ENCODE measurements around the gene KAT7.

Gene KAT7

GRCh38 chr17:49760932-49761558 lies 27.4 kb upstream of the KAT7 start:
- no peak overlapping the region for H3K4me3 ChIP-seq (replicated peaks; ENCODE audit: low read depth, low read length)
- DNase-seq (ENCODE audit: extremely low read depth, low read depth) = no peak
- TF ChIP-seq CTCF (IDR thresholded peaks at IDR 0.05; ENCODE audit: low read depth, low read length, missing control alignments) = no peak

DNA sequence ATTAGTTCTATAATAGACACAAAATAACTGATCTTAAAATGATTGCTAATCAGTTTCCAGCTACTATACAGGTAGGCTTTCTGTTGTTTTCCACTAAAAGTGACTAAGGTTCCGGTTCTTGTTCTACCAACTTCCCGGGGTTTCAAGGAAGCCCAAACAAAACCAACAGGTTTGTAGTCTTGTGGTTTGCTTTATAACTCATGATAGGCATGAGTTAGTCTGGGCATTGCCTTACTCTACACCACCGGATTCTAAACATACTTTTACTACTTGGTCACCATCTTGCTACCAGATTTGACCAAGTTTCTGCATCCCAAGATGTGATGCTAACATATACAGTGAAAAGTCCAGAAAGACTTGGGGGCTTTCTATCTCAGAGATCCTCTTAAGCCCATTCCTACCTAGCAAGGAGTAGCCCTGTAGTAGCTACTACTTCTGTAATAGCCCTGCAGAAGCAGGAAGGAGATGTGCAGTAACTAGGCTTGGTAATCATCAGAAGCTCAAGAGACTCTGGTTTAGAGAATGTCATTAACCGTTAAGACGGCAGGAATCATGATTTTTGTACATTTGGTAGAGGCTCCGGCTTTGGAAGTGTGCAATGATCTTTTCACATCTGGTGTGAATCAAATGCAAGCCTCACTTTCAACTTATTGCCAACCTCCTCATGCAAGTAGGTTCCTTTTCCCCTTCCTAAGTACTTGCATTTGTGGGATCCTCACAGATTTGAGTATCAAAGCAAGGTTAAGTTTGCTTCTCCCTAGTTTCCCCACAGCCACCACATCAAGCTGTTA lies 26.1 kb upstream of the KAT7 start:
- DNase-seq (ENCODE audit: extremely low read depth, low read depth) = no peak
- TF ChIP-seq CTCF (IDR thresholded peaks at IDR 0.05; ENCODE audit: low read depth, low read length, missing control alignments) = no peak

GRCh38 chr17:49763735-49764558 lies 24.5 kb upstream of the KAT7 start, which contains the start of gene FAM117A:
FAM117A (minus strand) TSS chr17:49764131; CDS start chr17:49764087, 44 bp downstream.
- no peak for TF ChIP-seq CTCF (IDR thresholded peaks at IDR 0.05; ENCODE audit: low read depth, low read length, missing control alignments)
- peak within 1 kb of the TSS; percentile 56 for H3K4me3 ChIP-seq (replicated peaks; ENCODE audit: low read depth, low read length)
- peak; percentile 87 for DNase-seq (ENCODE audit: extremely low read depth, low read depth)

More for the DNA sequence above, 26.1 kb upstream of the KAT7 start:
- H3K4me3 ChIP-seq (replicated peaks; ENCODE audit: low read depth, low read length) = peak overlapping the region; percentile 56

- H3K4me3 ChIP-seq (replicated peaks; ENCODE audit: low read depth, low read length) = no peak overlapping the region; the same call in 1 of the 2 replicates
- DNase-seq (ENCODE audit: extremely low read depth, low read depth) = no peak
- no peak for TF ChIP-seq CTCF (IDR thresholded peaks at IDR 0.05; ENCODE audit: low read depth, low read length, missing control alignments)
Measured at GRCh38 chr17:49764559-49765180, 23.8 kb upstream of the KAT7 start.

DNA sequence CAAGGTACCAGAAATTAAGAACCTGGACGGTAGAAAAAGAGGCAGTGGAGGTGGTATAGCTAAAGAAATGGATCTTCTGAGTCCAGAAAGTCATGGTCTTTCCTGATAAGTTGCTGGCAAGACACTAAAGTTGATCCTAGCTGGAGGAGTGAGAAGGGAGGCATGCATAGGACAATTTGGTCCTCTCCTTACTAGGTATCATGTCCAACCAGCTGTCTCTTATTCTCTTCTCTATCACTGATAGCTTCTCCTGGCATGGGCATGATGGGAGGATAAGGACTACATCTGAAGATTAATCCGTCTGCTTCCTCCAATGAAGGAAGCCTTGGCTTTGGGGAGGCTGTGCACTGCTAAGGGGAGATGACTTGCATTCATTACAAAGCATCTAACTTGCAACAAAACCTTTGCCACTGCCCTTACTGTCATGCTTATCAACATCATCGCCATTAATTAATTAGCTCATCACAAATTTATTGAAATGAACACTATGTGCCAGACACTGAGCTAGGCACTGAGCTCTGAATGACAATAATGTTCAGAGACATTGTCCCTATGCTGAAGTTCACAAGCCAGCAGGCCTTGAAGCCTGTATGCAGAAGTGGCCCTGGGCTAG lies 21.5 kb upstream of the KAT7 start:
- no peak overlapping the region for H3K4me3 ChIP-seq (replicated peaks; ENCODE audit: low read depth, low read length)
- DNase-seq (ENCODE audit: extremely low read depth, low read depth) = no peak
- TF ChIP-seq CTCF (IDR thresholded peaks at IDR 0.05; ENCODE audit: low read depth, low read length, missing control alignments) = no peak
